Prostate gland (tissue), 2 donors: ENCODE measurements around the gene MYO18B. TPM values are rescaled to one million over a fixed set of nuclear protein-coding genes. Genes with fewer than 3 reads are reported as not detected.

Experiments
- DNase-seq: peaks from one replicate; pipeline ENCODE4 v3.0.0-alpha.2; 2019; ENCODE audit warnings: low spot score
- H3K27ac ChIP-seq, 2 donors: fragments of 200-600 bp; sonication (generic); 2 replicates each; pipeline ENCODE4 v1.5.1; 2017 to 2019
- H3K27me3 ChIP-seq: fragments of 200-600 bp; sonication (generic); replicated peaks from 2 replicates; pipeline ENCODE4 v1.5.1; 2019; ENCODE audit not compliant: insufficient read depth
- H3K36me3 ChIP-seq, 2 donors: fragments of 200-600 bp; sonication (generic); 1 replicate in 1 of 2; 2 replicates in 1 of 2; pipeline versions ENCODE4 v1.5.1 to v1.8.1; 2017 to 2019
- H3K4me1 ChIP-seq: fragments of 200-600 bp; sonication (generic); replicated peaks from 2 replicates; pipeline ENCODE4 v1.5.1; 2019
- H3K4me3 ChIP-seq, 2 donors: fragments of 200-600 bp; sonication (generic); 2 replicates each; pipeline ENCODE4 v1.5.1; 2017 to 2019
- H3K9me3 ChIP-seq: fragments of 200-600 bp; sonication (generic); 2 replicates; pipeline ENCODE4 v1.5.1; 2017
- POLR2A ChIP-seq: fragments of 450-650 bp; IDR thresholded peaks from one replicate; pipeline ENCODE4 v1.6.1; 2016; ENCODE audit warnings: antibody characterized with exemption, mild to moderate bottlenecking
- POLR2AphosphoS5 ChIP-seq: sonication (generic); formaldehyde crosslinking; IDR thresholded peaks from one replicate; pipeline ENCODE4 v1.6.1; 2017; ENCODE audit warnings: antibody characterized with exemption
- WGBS: methylation state at CpG from one replicate; pipeline ENCODE4 v1.1.5; 2018; 5-methylcytosine and 5-hydroxymethylcytosine counted together
- intact Hi-C: fragments of 100-400 bp; cut with DNase I; formaldehyde crosslinking; loops from one replicate; pipeline ENCODE4 v1.14.2; 2022
- total RNA-seq, 2 donors: library from RNA; depleted of rRNA; stranded (reverse); fragments of >200 nt; gene quantifications; one replicate each; pipeline ENCODE4 v1.1.0, GENCODE V29; 2016
- TF ChIP-seq, protein P1 (sequence below), 4 experiments: fragments of 200-600 bp in 2 of 4; fragments of 450-650 bp in 2 of 4; sonication (generic) in 2 of 4; IDR thresholded peaks; 1 replicate in 3 of 4; 2 replicates in 1 of 4; pipeline ENCODE4 v1.5.1; 2016 to 2019; ENCODE audit warnings: antibody characterized with exemption in 4 of 4, mild to moderate bottlenecking in 2 of 4, moderate library complexity in 2 of 4

The MYO18B gene
- total RNA-seq, 2 donors from 2014 or later = 3.1 to 7.1 TPM

DNA sequence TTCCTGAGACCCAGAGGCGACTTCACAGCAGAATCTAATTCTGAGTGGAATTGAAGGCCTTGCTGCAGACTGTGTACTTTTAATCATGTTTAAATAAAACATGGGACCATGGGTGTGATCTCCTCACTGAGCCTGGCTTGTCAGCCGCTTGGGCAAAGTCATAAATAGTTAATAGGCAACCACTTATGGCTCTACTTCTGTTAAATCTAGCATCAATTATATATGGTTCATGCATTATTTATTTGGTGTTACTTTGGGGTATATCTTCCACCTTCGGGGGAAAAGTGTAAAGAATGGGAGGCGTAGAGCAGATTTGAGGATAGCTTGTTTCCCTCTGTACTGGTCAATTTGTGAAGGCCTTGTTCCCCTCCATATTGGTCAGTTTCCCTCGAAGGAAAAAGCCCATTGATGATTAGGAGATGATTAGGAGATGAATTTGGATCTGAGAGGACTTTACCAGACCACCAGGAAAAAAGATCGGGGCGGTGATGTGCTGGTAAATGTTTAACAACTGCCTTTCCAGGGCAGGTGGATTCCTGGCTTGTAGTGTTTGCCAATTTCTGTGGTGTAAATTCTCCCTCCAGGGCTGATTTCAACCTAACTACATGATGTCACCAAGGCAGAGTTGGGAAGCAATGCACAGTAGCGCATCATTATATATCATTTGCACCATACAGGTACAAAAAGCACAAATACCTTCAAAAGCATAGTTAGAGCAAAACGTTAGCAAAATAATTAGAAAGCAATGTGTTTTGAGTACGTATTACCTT, 223.2 kb downstream of the MYO18B start:
- WGBS = 91% methylated on average over 10 of the region's 10 CpGs

DNA sequence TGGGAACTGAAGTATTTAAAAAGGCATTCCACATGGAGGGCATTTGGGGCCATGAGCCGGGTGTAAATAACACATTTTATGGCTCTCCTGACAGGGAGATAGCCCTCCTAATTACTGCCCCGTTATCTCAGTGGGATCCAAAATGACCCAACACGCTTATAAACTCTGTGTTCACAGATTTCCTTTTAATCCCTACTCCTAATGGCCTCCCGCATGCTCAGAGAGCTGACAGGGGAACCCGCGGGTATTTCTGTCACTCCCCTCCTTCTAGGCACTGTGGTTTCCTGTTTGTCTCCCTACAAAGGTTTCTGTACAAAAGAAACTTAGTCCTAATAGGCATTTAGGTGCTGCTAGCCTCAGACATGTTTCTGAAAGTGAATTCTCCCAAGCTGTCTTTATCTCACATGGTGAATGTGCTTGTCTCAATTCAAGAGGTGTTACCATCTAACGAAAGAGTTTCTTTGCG, 224.5 kb downstream of the MYO18B start:
- WGBS = 10% methylated on average over 8 of the region's 8 CpGs
- intact Hi-C loops = no loop called here

More for the DNA sequence above, 223.2 kb downstream of the MYO18B start:
- TF ChIP-seq, protein P1, sequence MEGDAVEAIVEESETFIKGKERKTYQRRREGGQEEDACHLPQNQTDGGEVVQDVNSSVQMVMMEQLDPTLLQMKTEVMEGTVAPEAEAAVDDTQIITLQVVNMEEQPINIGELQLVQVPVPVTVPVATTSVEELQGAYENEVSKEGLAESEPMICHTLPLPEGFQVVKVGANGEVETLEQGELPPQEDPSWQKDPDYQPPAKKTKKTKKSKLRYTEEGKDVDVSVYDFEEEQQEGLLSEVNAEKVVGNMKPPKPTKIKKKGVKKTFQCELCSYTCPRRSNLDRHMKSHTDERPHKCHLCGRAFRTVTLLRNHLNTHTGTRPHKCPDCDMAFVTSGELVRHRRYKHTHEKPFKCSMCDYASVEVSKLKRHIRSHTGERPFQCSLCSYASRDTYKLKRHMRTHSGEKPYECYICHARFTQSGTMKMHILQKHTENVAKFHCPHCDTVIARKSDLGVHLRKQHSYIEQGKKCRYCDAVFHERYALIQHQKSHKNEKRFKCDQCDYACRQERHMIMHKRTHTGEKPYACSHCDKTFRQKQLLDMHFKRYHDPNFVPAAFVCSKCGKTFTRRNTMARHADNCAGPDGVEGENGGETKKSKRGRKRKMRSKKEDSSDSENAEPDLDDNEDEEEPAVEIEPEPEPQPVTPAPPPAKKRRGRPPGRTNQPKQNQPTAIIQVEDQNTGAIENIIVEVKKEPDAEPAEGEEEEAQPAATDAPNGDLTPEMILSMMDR (IDR thresholded peaks at IDR 0.05) = no peak
- no peak for TF ChIP-seq POLR2AphosphoS5
- TF ChIP-seq POLR2A = no peak
- no peak for DNase-seq
- no peaks in the 10 kb centered on the region for H3K36me3 ChIP-seq
- H3K4me1 ChIP-seq = no peaks in the 10 kb centered on the region
- H3K27me3 ChIP-seq = peaks cover 9% of the 10 kb centered on the region
- H3K27ac ChIP-seq = no peak overlapping the region
- H3K4me3 ChIP-seq = no peak overlapping the region
- H3K9me3 ChIP-seq = no peaks in the 10 kb centered on the region
- intact Hi-C loops = no loop called here

DNA sequence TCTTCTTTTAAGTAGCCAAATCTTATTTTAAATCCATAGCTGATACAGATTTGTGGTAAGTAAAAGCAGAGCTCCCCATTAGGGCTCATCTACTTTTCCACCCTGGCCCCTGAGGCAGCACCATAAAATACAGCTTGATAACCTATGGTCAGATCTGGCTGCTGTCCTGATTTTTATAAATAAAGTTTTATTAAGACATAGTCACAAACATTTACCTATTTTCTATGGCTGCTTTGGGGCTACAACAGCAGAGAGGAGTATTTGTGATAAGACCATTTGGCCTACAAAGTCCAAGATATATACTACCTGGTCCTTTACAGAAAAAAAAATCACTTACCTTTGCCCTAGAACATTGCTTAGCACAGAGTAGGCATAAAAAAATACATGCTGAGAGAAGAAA, 227.3 kb downstream of the MYO18B start:
- H3K4me3 ChIP-seq = no peak overlapping the region
- DNase-seq = no peak
- H3K27ac ChIP-seq = no peak overlapping the region
- peaks cover 9% of the 10 kb centered on the region for H3K27me3 ChIP-seq
- intact Hi-C loops = no loop called here
- TF ChIP-seq POLR2AphosphoS5 = no peak
- TF ChIP-seq, protein P1 (IDR thresholded peaks at IDR 0.05) = no peak
- no peak for TF ChIP-seq POLR2A
- H3K4me1 ChIP-seq = no peaks in the 10 kb centered on the region
- H3K9me3 ChIP-seq = no peaks in the 10 kb centered on the region
- no peaks in the 10 kb centered on the region for H3K36me3 ChIP-seq

More for the DNA sequence above, 224.5 kb downstream of the MYO18B start:
- Histone ChIP-seq H3K9me3 (no peaks in the 10 kb centered on the region), H3K36me3 (no peaks in the 10 kb centered on the region), H3K4me3 (no peak overlapping the region), H3K27ac (no peak overlapping the region), H3K27me3 (peaks cover 9% of the 10 kb centered on the region), H3K4me1 (no peaks in the 10 kb centered on the region)
- DNase-seq = no peak
- TF ChIP-seq, protein P1 (IDR thresholded peaks at IDR 0.05) = no peak
- TF ChIP-seq POLR2AphosphoS5 (no peak), POLR2A (no peak)

DNA sequence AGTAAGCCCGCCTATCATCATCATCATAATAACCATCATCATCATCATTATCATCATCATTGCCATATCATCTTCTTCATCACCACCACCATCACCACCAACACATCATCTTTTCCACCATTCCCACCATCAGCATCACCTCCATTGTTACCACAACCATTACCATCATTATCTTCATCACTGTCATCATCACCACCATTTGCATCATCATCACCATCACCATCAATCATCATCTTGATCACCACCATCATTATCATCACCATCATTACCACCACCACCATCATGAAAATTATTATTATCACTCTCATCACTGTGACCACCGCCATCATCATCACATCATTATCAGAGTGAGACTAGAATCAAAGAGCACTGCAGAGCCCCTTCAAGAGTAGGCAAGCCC, 227.9 kb downstream of the MYO18B start:
- DNase-seq = no peak
- no peak overlapping the region for H3K4me3 ChIP-seq
- no peaks in the 10 kb centered on the region for H3K4me1 ChIP-seq
- intact Hi-C loops = no loop called here
- H3K27ac ChIP-seq = no peak overlapping the region
- WGBS = 86% methylated on average over 2 of the region's 2 CpGs
- no peaks in the 10 kb centered on the region for H3K36me3 ChIP-seq
- peaks cover 10% of the 10 kb centered on the region for H3K27me3 ChIP-seq
- TF ChIP-seq, protein P1 (IDR thresholded peaks at IDR 0.05) = no peak
- TF ChIP-seq POLR2A = no peak
- no peak for TF ChIP-seq POLR2AphosphoS5
- H3K9me3 ChIP-seq = no peaks in the 10 kb centered on the region

DNA sequence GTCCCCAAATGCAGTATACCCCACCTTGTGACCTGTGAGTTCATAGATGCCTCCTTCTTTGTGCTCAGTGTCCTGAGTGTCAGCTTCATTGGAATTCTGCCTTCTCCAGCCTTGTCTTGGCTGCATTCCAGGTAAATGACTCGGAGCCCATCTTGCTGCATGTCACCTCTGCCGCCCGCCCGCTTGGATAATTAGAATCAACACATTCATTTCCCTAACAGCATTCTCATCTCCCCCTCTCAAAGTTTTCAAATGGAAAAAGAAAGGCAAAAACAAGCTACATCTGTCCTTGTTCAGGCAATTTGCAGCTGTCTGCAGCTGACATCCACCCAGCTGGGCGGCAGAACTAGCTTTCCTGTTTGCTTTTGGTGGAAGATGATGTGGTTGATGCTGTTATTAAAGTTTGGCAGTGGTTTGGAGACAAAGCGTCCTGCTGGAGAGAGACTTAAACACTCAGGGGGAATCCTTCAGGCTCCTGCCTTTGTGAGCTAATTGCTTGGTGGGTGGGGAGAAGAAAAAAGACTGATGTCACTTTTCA, 228.5 kb downstream of the MYO18B start:
- WGBS = 4% methylated on average over 6 of the region's 6 CpGs
- no peaks in the 10 kb centered on the region for H3K36me3 ChIP-seq
- H3K4me3 ChIP-seq = no peak overlapping the region
- H3K27me3 ChIP-seq = peaks cover 8% of the 10 kb centered on the region
- H3K27ac ChIP-seq = no peak overlapping the region
- no peak for DNase-seq
- TF ChIP-seq, protein P1 (IDR thresholded peaks at IDR 0.05) = no peak
- TF ChIP-seq POLR2AphosphoS5 (no peak), POLR2A (no peak)
- no peaks in the 10 kb centered on the region for H3K9me3 ChIP-seq
- intact Hi-C loops = no loop called here
- H3K4me1 ChIP-seq = no peaks in the 10 kb centered on the region
